Measurements from ENCODE around the gene WDR83. TPM values are rescaled to one million over a fixed set of nuclear protein-coding genes. Genes with fewer than 3 reads are reported as not detected.

WDR83 gene
- total and polyA plus RNA-seq, 2 of the 8 experiments (the other 6 are each of a cell fraction or from before 2014, with no cell fraction given) = 12.6 to 15.3 TPM

DNA sequence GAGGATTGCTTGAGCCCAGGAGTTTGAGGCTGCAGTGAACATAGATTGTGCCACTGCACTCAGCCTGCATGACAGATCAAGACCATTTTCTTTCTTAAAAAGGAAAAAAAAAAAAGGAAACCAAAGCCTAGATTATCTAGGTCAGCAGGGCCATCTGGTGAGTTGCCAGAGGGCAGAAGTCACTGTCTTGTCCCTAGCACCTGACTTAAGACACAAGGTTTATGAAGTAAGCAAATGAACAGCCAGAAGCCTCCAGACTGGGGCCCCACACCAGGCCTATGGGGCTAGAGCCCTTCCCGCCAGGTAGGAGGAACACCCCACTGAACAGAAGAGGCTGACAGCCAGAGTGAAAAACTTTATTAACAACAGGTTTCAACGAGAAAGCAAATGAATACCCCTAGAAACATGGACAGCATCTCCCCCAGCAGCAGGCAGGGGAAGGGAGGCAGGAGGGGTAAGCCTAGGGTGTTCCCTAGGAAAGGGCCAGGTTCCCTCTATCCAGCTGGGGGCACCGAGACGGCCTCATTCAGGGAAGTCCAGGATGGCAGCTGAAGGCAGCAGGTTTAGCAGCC is 1.2 kb downstream of the WDR83 start (continued):
- TF ChIP-seq BACH1 (IDR thresholded peaks at IDR 0.05; ENCODE audit: low read length) = no peak
- TF ChIP-seq PHF8 (conservative IDR thresholded peaks at IDR 0.05; ENCODE audit: low read depth, low read length) = no peak
- no peak for TF ChIP-seq RBBP5 (IDR thresholded peaks at IDR 0.05; ENCODE audit: borderline replicate concordance, low read depth, low read length)
- TF ChIP-seq CREB1 (IDR thresholded peaks at IDR 0.05) = no peak
- no peak for TF ChIP-seq RNF2 (IDR thresholded peaks at IDR 0.05; ENCODE audit: borderline replicate concordance, low read depth, low read length, missing control alignments, poor library complexity, severe bottlenecking)

Measured in H1 (cell line).